SK-N-SH treated with all-trans-retinoic acid at 6 μM for 48 hours (cell line): ENCODE results near the gene ILF3.

Source experiments
- ATAC-seq: fragments of 200-7000 bp; cut with Tn5 transposase; 3 replicates; pipeline ENCODE4 v1.9.1; 2020; ENCODE audit warnings: mild to moderate bottlenecking, moderate library complexity
- ARNTL ChIP-seq: fragments of 450-650 bp; formaldehyde crosslinking; IDR thresholded peaks from 2 replicates; pipeline ENCODE4 v1.5.0; 2020; ENCODE audit warnings: low read depth, mild to moderate bottlenecking, moderate library complexity, borderline replicate concordance
- BACH2 ChIP-seq: fragments of 250-450 bp; sonication (Bioruptor Pico); IDR thresholded peaks from 2 replicates; pipeline ENCODE4 v1.9.0; 2021; ENCODE audit warnings: mild to moderate bottlenecking, borderline replicate concordance
- CSDC2 ChIP-seq: fragments of 250-450 bp; sonication (Bioruptor Pico); IDR thresholded peaks from 2 replicates; pipeline ENCODE4 v1.5.0; 2020; ENCODE audit warnings: mild to moderate bottlenecking, moderate library complexity
- ESRRG ChIP-seq: fragments of 250-450 bp; sonication (Bioruptor Pico); IDR thresholded peaks from 2 replicates; pipeline ENCODE4 v1.6.1; 2021; ENCODE audit warnings: mild to moderate bottlenecking
- GLIS3 ChIP-seq: fragments of 250-450 bp; sonication (Bioruptor Pico); IDR thresholded peaks from 2 replicates; pipeline ENCODE4 v1.5.0; 2020; ENCODE audit warnings: mild to moderate bottlenecking, moderate library complexity
- ISL1 ChIP-seq: fragments of 250-450 bp; sonication (Bioruptor Pico); IDR thresholded peaks from 2 replicates; pipeline ENCODE4 v2.1.2; 2022; ENCODE audit warnings: mild to moderate bottlenecking, moderate library complexity
- OSR1 ChIP-seq: fragments of 250-450 bp; sonication (Bioruptor Pico); IDR thresholded peaks from 2 replicates; pipeline ENCODE4 v1.8.0; 2022; ENCODE audit warnings: moderate library complexity, mild to moderate bottlenecking, inconsistent platforms
- PPARA ChIP-seq: fragments of 250-450 bp; sonication (Bioruptor Pico); IDR thresholded peaks from 2 replicates; pipeline ENCODE4 v1.5.0; 2020; ENCODE audit warnings: mild to moderate bottlenecking, borderline replicate concordance
- SNAI2 ChIP-seq: fragments of 250-450 bp; sonication (Bioruptor Pico); IDR thresholded peaks from 2 replicates; pipeline ENCODE4 v1.5.0; 2020; ENCODE audit warnings: mild to moderate bottlenecking, moderate library complexity
- TCF4 ChIP-seq: fragments of 250-450 bp; sonication (Bioruptor Pico); IDR thresholded peaks from 2 replicates; pipeline ENCODE4 v1.8.0; 2021; ENCODE audit warnings: mild to moderate bottlenecking, moderate library complexity, borderline replicate concordance
- TOX ChIP-seq: fragments of 250-450 bp; sonication (Bioruptor Pico); IDR thresholded peaks from 2 replicates; pipeline ENCODE4 v1.8.0; 2021; ENCODE audit warnings: mild to moderate bottlenecking, moderate library complexity, borderline replicate concordance
- ZC3H10 ChIP-seq: fragments of 250-450 bp; sonication (Bioruptor Pico); IDR thresholded peaks from 2 replicates; pipeline ENCODE4 v1.5.1; 2021; ENCODE audit warnings: mild to moderate bottlenecking, moderate library complexity
- ZFP3 ChIP-seq: fragments of 250-450 bp; sonication (Bioruptor Pico); IDR thresholded peaks from 2 replicates; pipeline ENCODE4 v1.5.0; 2020; ENCODE audit warnings: mild to moderate bottlenecking, moderate library complexity
- ZNF565 ChIP-seq: fragments of 450-650 bp; formaldehyde crosslinking; conservative IDR thresholded peaks from 2 replicates; pipeline ENCODE4 v1.5.0; 2020; ENCODE audit warnings: low read depth, mild to moderate bottlenecking, moderate library complexity
- ZNF70 ChIP-seq: fragments of 450-650 bp; formaldehyde crosslinking; IDR thresholded peaks from 2 replicates; pipeline ENCODE4 v1.5.0; 2020; ENCODE audit warnings: mild to moderate bottlenecking, moderate library complexity
- ZNF8 ChIP-seq: fragments of 450-650 bp; formaldehyde crosslinking; IDR thresholded peaks from 2 replicates; pipeline ENCODE4 v1.5.0; 2020; ENCODE audit warnings: mild to moderate bottlenecking, moderate library complexity
- TF ChIP-seq, protein P1 (sequence below): fragments of 250-450 bp; sonication (Bioruptor Pico); IDR thresholded peaks from 2 replicates; pipeline ENCODE4 v1.8.0; 2020; ENCODE audit warnings: mild to moderate bottlenecking, moderate library complexity, borderline replicate concordance
- TF ChIP-seq, protein P2 (sequence below): fragments of 250-450 bp; sonication (Bioruptor Pico); IDR thresholded peaks from 2 replicates; pipeline ENCODE4 v1.8.0; 2021; ENCODE audit warnings: low read depth, mild to moderate bottlenecking, moderate library complexity, borderline replicate concordance
- TF ChIP-seq, protein P3 (sequence below): fragments of 250-450 bp; sonication (Bioruptor Pico); IDR thresholded peaks from 2 replicates; pipeline ENCODE4 v1.5.0; 2020; ENCODE audit warnings: mild to moderate bottlenecking, moderate library complexity
- TF ChIP-seq, protein P4 (sequence below): fragments of 250-450 bp; sonication (Bioruptor Pico); IDR thresholded peaks from 2 replicates; pipeline ENCODE4 v1.5.1; 2021; ENCODE audit warnings: mild to moderate bottlenecking, moderate library complexity
- TF ChIP-seq, protein P5 (sequence below): fragments of 250-450 bp; sonication (Bioruptor Pico); IDR thresholded peaks from 2 replicates; pipeline ENCODE4 v1.5.1; 2020; ENCODE audit warnings: low read depth, mild to moderate bottlenecking, moderate library complexity

Gene ILF3

DNA sequence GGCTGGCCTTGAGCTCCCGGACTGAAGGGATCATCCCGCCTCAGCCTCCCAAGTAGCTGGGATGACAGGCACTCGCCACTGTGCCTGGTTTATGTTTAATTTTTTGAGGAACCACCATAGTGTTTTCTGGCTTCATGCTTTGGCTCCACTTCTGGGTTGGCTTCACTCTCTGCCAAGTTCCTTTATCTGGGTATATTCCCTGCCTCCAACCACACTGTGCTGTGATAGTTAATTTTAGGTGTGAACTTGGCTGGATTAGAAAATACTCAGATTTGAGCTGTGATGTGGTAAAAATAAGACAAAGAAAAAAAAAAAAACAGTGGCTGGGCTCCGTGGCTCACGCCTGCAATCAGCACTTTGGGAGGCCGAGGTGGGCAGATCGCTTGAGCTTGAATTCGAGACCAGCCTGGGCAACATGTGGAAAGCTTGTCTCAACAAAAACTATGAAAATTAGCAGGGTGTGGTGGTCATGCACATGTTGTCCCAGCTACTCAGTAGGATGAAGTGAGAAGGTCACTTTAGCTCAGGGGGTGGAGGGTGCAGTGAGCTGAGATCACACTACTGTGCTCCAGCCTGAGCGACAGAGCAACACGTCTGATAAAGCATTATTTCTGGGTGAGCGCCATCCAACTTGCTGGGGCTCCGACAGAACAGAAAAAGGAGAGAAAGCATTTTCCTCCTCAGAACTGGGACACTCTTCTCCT, 7.5 kb upstream of the ILF3 start (continued):
- TF ChIP-seq, protein P1, sequence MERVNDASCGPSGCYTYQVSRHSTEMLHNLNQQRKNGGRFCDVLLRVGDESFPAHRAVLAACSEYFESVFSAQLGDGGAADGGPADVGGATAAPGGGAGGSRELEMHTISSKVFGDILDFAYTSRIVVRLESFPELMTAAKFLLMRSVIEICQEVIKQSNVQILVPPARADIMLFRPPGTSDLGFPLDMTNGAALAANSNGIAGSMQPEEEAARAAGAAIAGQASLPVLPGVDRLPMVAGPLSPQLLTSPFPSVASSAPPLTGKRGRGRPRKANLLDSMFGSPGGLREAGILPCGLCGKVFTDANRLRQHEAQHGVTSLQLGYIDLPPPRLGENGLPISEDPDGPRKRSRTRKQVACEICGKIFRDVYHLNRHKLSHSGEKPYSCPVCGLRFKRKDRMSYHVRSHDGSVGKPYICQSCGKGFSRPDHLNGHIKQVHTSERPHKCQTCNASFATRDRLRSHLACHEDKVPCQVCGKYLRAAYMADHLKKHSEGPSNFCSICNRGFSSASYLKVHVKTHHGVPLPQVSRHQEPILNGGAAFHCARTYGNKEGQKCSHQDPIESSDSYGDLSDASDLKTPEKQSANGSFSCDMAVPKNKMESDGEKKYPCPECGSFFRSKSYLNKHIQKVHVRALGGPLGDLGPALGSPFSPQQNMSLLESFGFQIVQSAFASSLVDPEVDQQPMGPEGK (CRISPR knock-in tag): no peak
- TF ChIP-seq BACH2 (CRISPR knock-in tag): no peak
- no peak for TF ChIP-seq PPARA (CRISPR knock-in tag)
- no peak for TF ChIP-seq ESRRG (CRISPR knock-in tag)
- TF ChIP-seq SNAI2: no peak
- no peak for TF ChIP-seq TOX (CRISPR knock-in tag)

DNA sequence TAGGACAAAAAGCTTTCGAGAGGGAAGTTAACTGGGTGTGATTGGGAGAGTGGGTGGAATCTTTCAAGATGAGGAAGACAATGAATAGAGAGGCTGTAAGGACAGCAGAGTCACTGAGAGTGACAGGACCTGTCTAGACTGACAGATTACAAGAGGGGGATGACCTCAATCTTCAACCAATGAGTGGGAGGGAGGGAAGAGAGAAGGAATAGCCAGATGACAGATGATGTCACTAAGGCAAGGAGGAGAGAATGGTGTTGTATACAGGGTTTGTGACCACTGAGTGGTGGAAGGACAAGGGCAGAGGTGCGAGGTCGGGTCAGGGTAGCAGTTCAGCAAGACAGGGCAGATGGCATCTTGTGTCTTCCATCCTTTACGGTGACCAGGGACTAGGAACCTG, 5.8 kb upstream of the ILF3 start:
- ATAC-seq: no peak
- no peak for TF ChIP-seq TOX (CRISPR knock-in tag)
- TF ChIP-seq BACH2 (CRISPR knock-in tag): no peak
- TF ChIP-seq ESRRG (CRISPR knock-in tag): no peak
- no peak for TF ChIP-seq ARNTL (CRISPR knock-in tag)
- TF ChIP-seq, protein P2, sequence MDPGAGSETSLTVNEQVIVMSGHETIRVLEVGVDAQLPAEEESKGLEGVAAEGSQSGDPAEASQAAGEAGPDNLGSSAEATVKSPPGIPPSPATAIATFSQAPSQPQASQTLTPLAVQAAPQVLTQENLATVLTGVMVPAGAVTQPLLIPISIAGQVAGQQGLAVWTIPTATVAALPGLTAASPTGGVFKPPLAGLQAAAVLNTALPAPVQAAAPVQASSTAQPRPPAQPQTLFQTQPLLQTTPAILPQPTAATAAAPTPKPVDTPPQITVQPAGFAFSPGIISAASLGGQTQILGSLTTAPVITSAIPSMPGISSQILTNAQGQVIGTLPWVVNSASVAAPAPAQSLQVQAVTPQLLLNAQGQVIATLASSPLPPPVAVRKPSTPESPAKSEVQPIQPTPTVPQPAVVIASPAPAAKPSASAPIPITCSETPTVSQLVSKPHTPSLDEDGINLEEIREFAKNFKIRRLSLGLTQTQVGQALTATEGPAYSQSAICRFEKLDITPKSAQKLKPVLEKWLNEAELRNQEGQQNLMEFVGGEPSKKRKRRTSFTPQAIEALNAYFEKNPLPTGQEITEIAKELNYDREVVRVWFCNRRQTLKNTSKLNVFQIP (CRISPR knock-in tag): no peak
- no peak for TF ChIP-seq ZNF565
- no peak for TF ChIP-seq ISL1 (CRISPR knock-in tag)
- TF ChIP-seq ZC3H10 (CRISPR knock-in tag): no peak
- TF ChIP-seq GLIS3 (CRISPR knock-in tag): no peak
- TF ChIP-seq CSDC2 (CRISPR knock-in tag): no peak
- TF ChIP-seq SNAI2: no peak
- no peak for TF ChIP-seq ZFP3
- TF ChIP-seq, protein P3, sequence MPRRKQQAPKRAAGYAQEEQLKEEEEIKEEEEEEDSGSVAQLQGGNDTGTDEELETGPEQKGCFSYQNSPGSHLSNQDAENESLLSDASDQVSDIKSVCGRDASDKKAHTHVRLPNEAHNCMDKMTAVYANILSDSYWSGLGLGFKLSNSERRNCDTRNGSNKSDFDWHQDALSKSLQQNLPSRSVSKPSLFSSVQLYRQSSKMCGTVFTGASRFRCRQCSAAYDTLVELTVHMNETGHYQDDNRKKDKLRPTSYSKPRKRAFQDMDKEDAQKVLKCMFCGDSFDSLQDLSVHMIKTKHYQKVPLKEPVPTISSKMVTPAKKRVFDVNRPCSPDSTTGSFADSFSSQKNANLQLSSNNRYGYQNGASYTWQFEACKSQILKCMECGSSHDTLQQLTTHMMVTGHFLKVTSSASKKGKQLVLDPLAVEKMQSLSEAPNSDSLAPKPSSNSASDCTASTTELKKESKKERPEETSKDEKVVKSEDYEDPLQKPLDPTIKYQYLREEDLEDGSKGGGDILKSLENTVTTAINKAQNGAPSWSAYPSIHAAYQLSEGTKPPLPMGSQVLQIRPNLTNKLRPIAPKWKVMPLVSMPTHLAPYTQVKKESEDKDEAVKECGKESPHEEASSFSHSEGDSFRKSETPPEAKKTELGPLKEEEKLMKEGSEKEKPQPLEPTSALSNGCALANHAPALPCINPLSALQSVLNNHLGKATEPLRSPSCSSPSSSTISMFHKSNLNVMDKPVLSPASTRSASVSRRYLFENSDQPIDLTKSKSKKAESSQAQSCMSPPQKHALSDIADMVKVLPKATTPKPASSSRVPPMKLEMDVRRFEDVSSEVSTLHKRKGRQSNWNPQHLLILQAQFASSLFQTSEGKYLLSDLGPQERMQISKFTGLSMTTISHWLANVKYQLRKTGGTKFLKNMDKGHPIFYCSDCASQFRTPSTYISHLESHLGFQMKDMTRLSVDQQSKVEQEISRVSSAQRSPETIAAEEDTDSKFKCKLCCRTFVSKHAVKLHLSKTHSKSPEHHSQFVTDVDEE: no peak
- TF ChIP-seq ZNF70 (CRISPR knock-in tag): no peak
- TF ChIP-seq TCF4 (CRISPR knock-in tag): no peak
- no peak for TF ChIP-seq OSR1 (CRISPR knock-in tag)
- TF ChIP-seq, protein P4, sequence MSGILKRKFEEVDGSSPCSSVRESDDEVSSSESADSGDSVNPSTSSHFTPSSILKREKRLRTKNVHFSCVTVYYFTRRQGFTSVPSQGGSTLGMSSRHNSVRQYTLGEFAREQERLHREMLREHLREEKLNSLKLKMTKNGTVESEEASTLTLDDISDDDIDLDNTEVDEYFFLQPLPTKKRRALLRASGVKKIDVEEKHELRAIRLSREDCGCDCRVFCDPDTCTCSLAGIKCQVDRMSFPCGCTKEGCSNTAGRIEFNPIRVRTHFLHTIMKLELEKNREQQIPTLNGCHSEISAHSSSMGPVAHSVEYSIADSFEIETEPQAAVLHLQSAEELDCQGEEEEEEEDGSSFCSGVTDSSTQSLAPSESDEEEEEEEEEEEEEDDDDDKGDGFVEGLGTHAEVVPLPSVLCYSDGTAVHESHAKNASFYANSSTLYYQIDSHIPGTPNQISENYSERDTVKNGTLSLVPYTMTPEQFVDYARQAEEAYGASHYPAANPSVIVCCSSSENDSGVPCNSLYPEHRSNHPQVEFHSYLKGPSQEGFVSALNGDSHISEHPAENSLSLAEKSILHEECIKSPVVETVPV (CRISPR knock-in tag): no peak
- TF ChIP-seq, protein P5, sequence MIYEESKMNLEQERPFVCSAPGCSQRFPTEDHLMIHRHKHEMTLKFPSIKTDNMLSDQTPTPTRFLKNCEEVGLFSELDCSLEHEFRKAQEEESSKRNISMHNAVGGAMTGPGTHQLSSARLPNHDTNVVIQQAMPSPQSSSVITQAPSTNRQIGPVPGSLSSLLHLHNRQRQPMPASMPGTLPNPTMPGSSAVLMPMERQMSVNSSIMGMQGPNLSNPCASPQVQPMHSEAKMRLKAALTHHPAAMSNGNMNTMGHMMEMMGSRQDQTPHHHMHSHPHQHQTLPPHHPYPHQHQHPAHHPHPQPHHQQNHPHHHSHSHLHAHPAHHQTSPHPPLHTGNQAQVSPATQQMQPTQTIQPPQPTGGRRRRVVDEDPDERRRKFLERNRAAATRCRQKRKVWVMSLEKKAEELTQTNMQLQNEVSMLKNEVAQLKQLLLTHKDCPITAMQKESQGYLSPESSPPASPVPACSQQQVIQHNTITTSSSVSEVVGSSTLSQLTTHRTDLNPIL (CRISPR knock-in tag): no peak
- TF ChIP-seq ZNF8 (CRISPR knock-in tag): no peak
- TF ChIP-seq, protein P1 (CRISPR knock-in tag): no peak
